H1 (cell line): Measurements from ENCODE around the gene BICDL1. TPM values are rescaled to one million over a fixed set of nuclear protein-coding genes. Genes with fewer than 3 reads are reported as not detected.

ENCODE experiments used
- POLR2A ChIP-seq, 2 experiments: IDR thresholded peaks; 1 replicate in 1 of 2; 2 replicates in 1 of 2; pipeline ENCODE4 v1.6.1; 2011; ENCODE audit warnings: low read depth in 2 of 2, low read length in 2 of 2, mild to moderate bottlenecking in 2 of 2; ENCODE audit errors: control extremely low read depth in 1 of 2
- USF2 ChIP-seq: IDR thresholded peaks from 2 replicates; pipeline ENCODE4 v1.6.1; 2011; ENCODE audit warnings: low read length, improper control_type of control experiment
- polyA plus RNA-seq, 7 experiments: library from polyadenylated mRNA; depleted of rRNA in 3 of 7; stranded (reverse) in 5 of 7; unstranded in 2 of 7; fragments of >200 nt in 5 of 7; fragments of 200-250 nt in 2 of 7; gene quantifications; 1 replicate in 5 of 7; 2 replicates in 1 of 7; 4 replicates in 1 of 7; pipeline versions ENCODE4 v1.2.1 to v1.2.3, GENCODE V29; 2011 to 2013; ENCODE audit warnings: missing spikeins in 2 of 7, mixed read lengths in 2 of 7
- total RNA-seq: library from RNA; stranded (reverse); fragmentation: NEBNext Ultra II Directional; extraction: Animal tissue kit (Norgen Biotek cat#: 25700); gene quantifications from 2 replicates; pipeline ENCODE4 v1.2.1, GENCODE V29; 2021

BICDL1 gene
- total and polyA plus RNA-seq, 2 of the 8 experiments (the other 6 are each of a cell fraction or from before 2014, with no cell fraction given): 17.2 to 25.9 TPM

- TF ChIP-seq USF2 (no peak), POLR2A (IDR thresholded peaks at IDR 0.05; ENCODE audit: control extremely low read depth in 1 of 2, low read depth in 2 of 2, low read length in 2 of 2) (no peak)
Observed at GRCh38 chr12:120089796-120090195, 100.8 kb downstream of the BICDL1 start (continued).
